Colonic mucosa (tissue), 4 donors: Measurements from ENCODE around the gene ARPC2. TPM values are rescaled to one million over a fixed set of nuclear protein-coding genes. Genes with fewer than 3 reads are reported as not detected.
A peak's percentile ranks its signal among the peaks of the same experiment; 100 is the strongest.
"Not testable (repeated sequence)": the region's sequence is repeated elsewhere in the genome, so short reads cannot be mapped to it uniquely, and the experiment has no call there.

Experiments used
- DNase-seq: peaks from one replicate; pipeline ENCODE4 v3.0.0-alpha.2; 2020
- H3K27ac ChIP-seq: fragments of 200-600 bp; one replicate; pipeline ENCODE4 v1.8.0; 2021
- H3K27me3 ChIP-seq: fragments of 200-600 bp; one replicate; pipeline ENCODE4 v1.8.0; 2021
- H3K36me3 ChIP-seq: fragments of 200-600 bp; one replicate; pipeline ENCODE4 v1.8.0; 2021
- H3K4me1 ChIP-seq: fragments of 200-600 bp; one replicate; pipeline ENCODE4 v1.8.0; 2021; ENCODE audit warnings: mild to moderate bottlenecking
- H3K4me3 ChIP-seq: fragments of 200-600 bp; one replicate; pipeline ENCODE4 v1.8.0; 2021
- H3K9ac ChIP-seq, 2 donors: one replicate each; pipeline ENCODE4 v1.7.0; 2013; ENCODE audit warnings: control low read depth in 2 of 2, low read depth in 2 of 2, low read length in 2 of 2
- H3K9me3 ChIP-seq: fragments of 200-600 bp; one replicate; pipeline ENCODE4 v1.8.0; 2021
- CTCF ChIP-seq: fragments of 200-600 bp; IDR thresholded peaks from one replicate; pipeline ENCODE4 v1.8.0; 2022; ENCODE audit warnings: antibody characterized with exemption, mild to moderate bottlenecking
- intact Hi-C: fragments of 100-400 bp; cut with DNase I; formaldehyde crosslinking; loops from one replicate; pipeline ENCODE4 v1.14.1; 2022
- total RNA-seq, 2 donors: library from RNA; stranded (reverse); fragmentation: NEBNext Ultra II Directional in 1 of 2; extraction: Animal tissue kit (Norgen Biotek cat#: 25700) in 1 of 2; gene quantifications; one replicate each; pipeline ENCODE4 v1.2.1, GENCODE V29; 2021
- donor health status: healthy.
- donor health status: DM: no; HTN: no; CAD: no.
- donor health status: DM: no; HTN: no; CAD: no.

The ARPC2 gene
- 100 to 1,000 TPM; 282 to 346 TPM for total RNA-seq

GRCh38 chr2:218216674-218217359, at the start of gene ARPC2:
Gene ARPC2, plus strand, starts transcription at chr2:218217189. Its CDS starts 282 bp downstream, at chr2:218217471.
- H3K9me3 ChIP-seq = no peaks in the 10 kb centered on the region
- no peaks in the 10 kb centered on the region for H3K36me3 ChIP-seq
- H3K4me1 ChIP-seq = peaks cover 20% of the 10 kb centered on the region
- intact Hi-C loops = loop anchor here (5.0 kb wide), 1 partner anchor 45 kb away; the partner anchor contains the start of gene GPBAR1
- DNase-seq = peak; percentile 96
- peak within 1 kb of the TSS; percentile 75 to 99 for H3K9ac ChIP-seq
- peak within 1 kb of the TSS; percentile 82 for H3K4me3 ChIP-seq
- peak within 1 kb of the TSS; percentile 94 for H3K27ac ChIP-seq
- no peaks in the 10 kb centered on the region for H3K27me3 ChIP-seq
- no peak for TF ChIP-seq CTCF

DNA sequence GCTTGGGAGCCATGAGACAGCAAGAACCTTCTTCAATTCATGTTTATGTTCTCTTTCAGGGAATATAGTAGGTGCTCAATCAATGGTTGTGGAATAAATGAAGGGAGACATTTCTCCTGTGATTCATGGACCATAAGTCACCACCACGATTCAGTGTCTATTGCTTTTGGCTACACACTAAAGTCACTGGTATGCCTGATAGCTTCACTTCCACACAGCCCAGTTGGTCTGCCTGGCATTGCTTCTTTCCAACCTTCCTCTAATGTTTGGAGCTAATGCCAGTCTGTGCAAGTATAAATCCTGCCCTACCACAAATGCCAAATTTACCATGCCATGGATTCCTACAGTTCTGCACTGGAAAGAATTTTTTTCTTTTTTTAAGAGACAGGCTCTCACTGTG, 49.0 kb upstream of the ARPC2 start:
- H3K9me3 ChIP-seq = no peaks in the 10 kb centered on the region
- H3K9ac ChIP-seq = no peak overlapping the region
- no peak overlapping the region for H3K4me3 ChIP-seq
- DNase-seq = no peak
- H3K4me1 ChIP-seq = no peaks in the 10 kb centered on the region
- H3K27ac ChIP-seq = no peak overlapping the region
- TF ChIP-seq CTCF = no peak
- H3K27me3 ChIP-seq = no peaks in the 10 kb centered on the region
- H3K36me3 ChIP-seq = no peaks in the 10 kb centered on the region
- intact Hi-C loops = no loop called here

- DNase-seq = peak; percentile 67
- Histone ChIP-seq H3K4me3 (no peak overlapping the region), H3K4me1 (no peaks in the 10 kb centered on the region), H3K27ac (no peak overlapping the region), H3K9me3 (no peaks in the 10 kb centered on the region), H3K9ac (no peak overlapping the region), H3K36me3 (no peaks in the 10 kb centered on the region), H3K27me3 (no peaks in the 10 kb centered on the region)
- TF ChIP-seq CTCF = peak; percentile 57
- intact Hi-C loops = no loop called here
These were observed 48.1 kb upstream of the ARPC2 start for GRCh38 chr2:218168635-218169462.

GRCh38 chr2:218169757-218170546, 47.0 kb upstream of the ARPC2 start:
- no peak overlapping the region for H3K4me3 ChIP-seq
- H3K9me3 ChIP-seq = no peaks in the 10 kb centered on the region
- H3K4me1 ChIP-seq = no peaks in the 10 kb centered on the region
- no peak for TF ChIP-seq CTCF
- H3K27ac ChIP-seq = no peak overlapping the region
- intact Hi-C loops = no loop called here
- no peaks in the 10 kb centered on the region for H3K36me3 ChIP-seq
- DNase-seq = no peak
- no peak overlapping the region for H3K9ac ChIP-seq
- H3K27me3 ChIP-seq = no peaks in the 10 kb centered on the region

- DNase-seq, H3K36me3 ChIP-seq, H3K4me1 ChIP-seq, intact Hi-C loops, H3K27ac ChIP-seq, H3K4me3 ChIP-seq, H3K9me3 ChIP-seq, H3K27me3 ChIP-seq, H3K9ac ChIP-seq: not testable (repeated sequence)
These were observed 45.2 kb upstream of the ARPC2 start for GRCh38 chr2:218171744-218172143.
